Parathyroid adenoma (tissue), 2 donors: Measurements from ENCODE around the gene PLCG2.

ENCODE experiments used
- H2AFZ ChIP-seq: fragments of 300-600 bp; sonication (generic); one replicate; pipeline ENCODE4 v1.7.0; 2017; ENCODE audit warnings: antibody characterized with exemption, mild to moderate bottlenecking
- H3K27ac ChIP-seq: fragments of 300-600 bp; sonication (generic); one replicate; pipeline ENCODE4 v1.7.0; 2017
- H3K27me3 ChIP-seq: fragments of 300-600 bp; sonication (generic); one replicate; pipeline ENCODE4 v1.7.0; 2017; ENCODE audit warnings: low read length; ENCODE audit not compliant: control insufficient read depth, insufficient read depth
- H3K36me3 ChIP-seq: fragments of 300-600 bp; sonication (generic); one replicate; pipeline ENCODE4 v1.7.0; 2017; ENCODE audit warnings: low read length; ENCODE audit not compliant: control insufficient read depth, insufficient read depth
- H3K4me1 ChIP-seq: fragments of 300-600 bp; sonication (generic); one replicate; pipeline ENCODE4 v1.7.0; 2017; ENCODE audit warnings: control low read depth
- H3K4me2 ChIP-seq: fragments of 300-600 bp; sonication (generic); one replicate; pipeline ENCODE4 v1.7.0; 2017; ENCODE audit warnings: low read length
- H3K4me3 ChIP-seq: fragments of 300-600 bp; sonication (generic); one replicate; pipeline ENCODE4 v1.7.0; 2017; ENCODE audit warnings: low read depth, low read length
- H3K79me2 ChIP-seq: fragments of 300-600 bp; sonication (generic); one replicate; pipeline ENCODE4 v1.7.0; 2017; ENCODE audit warnings: control low read depth
- H3K9ac ChIP-seq: fragments of 300-600 bp; sonication (generic); one replicate; pipeline ENCODE4 v1.7.0; 2017; ENCODE audit warnings: mild to moderate bottlenecking
- H3K9me3 ChIP-seq: fragments of 300-600 bp; sonication (generic); one replicate; pipeline ENCODE4 v1.7.0; 2017; ENCODE audit warnings: low read length; ENCODE audit not compliant: control insufficient read depth
- TF ChIP-seq, protein P1 (sequence below): fragments of 300-600 bp; sonication (generic); IDR thresholded peaks from one replicate; pipeline ENCODE4 v1.7.0; 2017; ENCODE audit warnings: antibody characterized with exemption, mild to moderate bottlenecking
- donor health status: primary hyperparathyroidism.

The PLCG2 gene

GRCh38 chr16:81809567-81809966 lies 30.5 kb downstream of the PLCG2 start:
- Histone ChIP-seq H3K4me2 (no peak overlapping the region), H3K4me1 (no peaks in the 10 kb centered on the region), H3K36me3 (no peaks in the 10 kb centered on the region), H3K4me3 (no peak overlapping the region), H2AFZ (no peak overlapping the region), H3K9me3 (no peaks in the 10 kb centered on the region), H3K27ac (no peak overlapping the region), H3K27me3 (no peaks in the 10 kb centered on the region), H3K9ac (no peak overlapping the region), H3K79me2 (no peaks in the 10 kb centered on the region)
- TF ChIP-seq, protein P1, sequence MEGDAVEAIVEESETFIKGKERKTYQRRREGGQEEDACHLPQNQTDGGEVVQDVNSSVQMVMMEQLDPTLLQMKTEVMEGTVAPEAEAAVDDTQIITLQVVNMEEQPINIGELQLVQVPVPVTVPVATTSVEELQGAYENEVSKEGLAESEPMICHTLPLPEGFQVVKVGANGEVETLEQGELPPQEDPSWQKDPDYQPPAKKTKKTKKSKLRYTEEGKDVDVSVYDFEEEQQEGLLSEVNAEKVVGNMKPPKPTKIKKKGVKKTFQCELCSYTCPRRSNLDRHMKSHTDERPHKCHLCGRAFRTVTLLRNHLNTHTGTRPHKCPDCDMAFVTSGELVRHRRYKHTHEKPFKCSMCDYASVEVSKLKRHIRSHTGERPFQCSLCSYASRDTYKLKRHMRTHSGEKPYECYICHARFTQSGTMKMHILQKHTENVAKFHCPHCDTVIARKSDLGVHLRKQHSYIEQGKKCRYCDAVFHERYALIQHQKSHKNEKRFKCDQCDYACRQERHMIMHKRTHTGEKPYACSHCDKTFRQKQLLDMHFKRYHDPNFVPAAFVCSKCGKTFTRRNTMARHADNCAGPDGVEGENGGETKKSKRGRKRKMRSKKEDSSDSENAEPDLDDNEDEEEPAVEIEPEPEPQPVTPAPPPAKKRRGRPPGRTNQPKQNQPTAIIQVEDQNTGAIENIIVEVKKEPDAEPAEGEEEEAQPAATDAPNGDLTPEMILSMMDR = no peak

DNA sequence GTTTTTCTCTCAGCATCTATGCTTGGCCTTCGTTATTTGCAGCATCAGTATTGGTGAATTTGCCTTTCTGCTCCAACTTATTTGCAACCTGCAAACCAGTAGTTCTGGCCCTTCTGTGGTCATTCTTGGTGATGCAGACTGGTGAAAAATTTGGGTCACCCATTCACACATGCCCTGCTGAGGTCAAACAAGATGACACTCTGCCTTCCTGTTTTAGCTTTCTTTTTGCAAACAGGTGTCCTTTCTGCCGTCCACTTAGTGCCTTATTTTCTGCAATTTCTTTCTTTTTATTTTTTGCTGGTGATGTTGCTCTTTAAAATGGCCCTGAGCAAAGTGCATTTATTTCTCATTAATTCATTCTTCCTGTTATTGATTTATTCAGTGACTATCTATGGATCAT lies 31.3 kb downstream of the PLCG2 start:
- Histone ChIP-seq H3K27me3 (no peaks in the 10 kb centered on the region), H3K4me1 (no peaks in the 10 kb centered on the region), H3K27ac (no peak overlapping the region), H3K79me2 (no peaks in the 10 kb centered on the region), H2AFZ (no peak overlapping the region), H3K36me3 (no peaks in the 10 kb centered on the region), H3K9me3 (no peaks in the 10 kb centered on the region), H3K4me3 (no peak overlapping the region), H3K9ac (no peak overlapping the region), H3K4me2 (no peak overlapping the region)
- TF ChIP-seq, protein P1 = no peak

DNA sequence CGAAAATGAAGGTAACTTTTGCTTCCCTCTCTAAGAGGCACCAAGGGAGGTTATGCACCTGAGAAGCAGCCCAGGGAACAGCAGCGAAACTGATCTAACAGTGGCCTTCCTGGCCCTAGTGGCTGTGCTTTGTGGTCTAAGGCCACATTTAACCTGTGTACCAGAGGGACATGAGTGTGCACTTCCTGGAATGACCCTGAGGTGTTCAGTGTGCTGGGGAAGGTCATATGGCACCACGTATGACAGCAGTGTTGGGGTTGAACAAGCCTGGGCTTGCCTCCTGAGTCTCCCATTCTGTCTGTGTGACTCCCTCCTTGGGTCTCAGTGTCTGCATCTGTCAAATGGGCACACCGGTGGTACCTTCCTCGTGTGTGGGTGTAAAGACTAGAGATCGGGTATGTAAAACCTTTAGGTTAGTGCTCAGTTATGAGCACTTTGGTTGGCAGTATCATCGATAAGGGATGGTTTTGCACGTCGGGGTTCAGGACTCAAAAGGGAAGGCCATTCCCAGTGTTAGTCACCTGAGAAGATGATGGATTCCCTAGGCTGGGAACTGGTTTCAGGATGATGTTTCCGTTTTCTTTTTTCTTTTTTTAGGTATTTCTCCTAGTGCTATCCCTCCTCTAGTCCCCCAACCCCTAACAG lies 31.9 kb downstream of the PLCG2 start:
- Histone ChIP-seq H3K79me2 (no peaks in the 10 kb centered on the region), H3K9me3 (no peaks in the 10 kb centered on the region), H3K4me1 (no peaks in the 10 kb centered on the region), H2AFZ (no peak overlapping the region), H3K4me3 (no peak overlapping the region), H3K4me2 (no peak overlapping the region), H3K27me3 (no peaks in the 10 kb centered on the region), H3K36me3 (no peaks in the 10 kb centered on the region), H3K9ac (no peak overlapping the region), H3K27ac (no peak overlapping the region)
- TF ChIP-seq, protein P1 = no peak

GRCh38 chr16:81813648-81814047 lies 34.6 kb downstream of the PLCG2 start:
- H3K36me3 ChIP-seq = no peaks in the 10 kb centered on the region
- no peak overlapping the region for H3K4me2 ChIP-seq
- no peaks in the 10 kb centered on the region for H3K79me2 ChIP-seq
- H3K9me3 ChIP-seq = no peaks in the 10 kb centered on the region
- no peak overlapping the region for H3K4me3 ChIP-seq
- H3K27ac ChIP-seq = no peak overlapping the region
- H3K27me3 ChIP-seq = no peaks in the 10 kb centered on the region
- no peak overlapping the region for H2AFZ ChIP-seq
- H3K4me1 ChIP-seq = no peaks in the 10 kb centered on the region
- TF ChIP-seq, protein P1 = no peak
- no peak overlapping the region for H3K9ac ChIP-seq

DNA sequence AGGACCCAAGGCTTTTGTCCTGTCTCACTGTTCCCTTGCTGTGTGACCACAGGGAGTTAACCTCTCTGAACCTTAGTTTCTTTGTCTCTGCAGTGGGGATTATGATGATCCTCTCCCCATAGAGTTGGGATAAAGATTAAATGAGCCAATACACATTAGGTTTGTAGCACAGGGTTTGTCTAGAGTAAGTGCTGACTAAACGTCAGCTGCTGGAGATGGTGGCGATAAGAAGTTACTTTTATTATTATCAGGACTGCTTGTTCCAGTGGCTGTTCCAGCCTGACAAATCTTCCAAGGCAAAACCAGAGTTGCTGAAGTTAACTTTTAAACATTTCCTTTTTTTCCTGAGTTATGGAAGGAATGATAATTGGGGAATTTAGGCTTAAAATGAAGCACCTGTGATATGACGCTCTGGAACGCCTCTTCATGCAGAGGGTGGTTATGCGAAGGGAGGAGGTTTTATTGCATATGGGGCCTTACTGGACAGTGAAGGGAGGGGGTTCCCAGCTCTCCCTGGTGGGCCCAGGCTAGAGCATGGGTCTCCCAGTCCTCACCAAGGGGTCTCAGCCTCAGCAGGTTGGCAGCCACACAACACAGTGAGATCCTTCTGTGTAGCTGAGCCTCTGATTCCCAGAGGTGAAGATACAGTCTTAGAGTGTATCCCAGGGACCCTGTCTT lies 35.8 kb downstream of the PLCG2 start:
- Histone ChIP-seq H3K4me1 (no peaks in the 10 kb centered on the region), H3K4me2 (no peak overlapping the region), H3K27ac (no peak overlapping the region), H3K79me2 (no peaks in the 10 kb centered on the region), H3K27me3 (no peaks in the 10 kb centered on the region), H3K9ac (no peak overlapping the region), H3K4me3 (no peak overlapping the region), H3K36me3 (no peaks in the 10 kb centered on the region), H2AFZ (no peak overlapping the region), H3K9me3 (no peaks in the 10 kb centered on the region)
- TF ChIP-seq, protein P1 = no peak
